H1 (cell line): Measurements from ENCODE around the gene KDF1. TPM values are rescaled to one million over a fixed set of nuclear protein-coding genes. Genes with fewer than 3 reads are reported as not detected.

ENCODE experiments used
- CTCF ChIA-PET: fragments of 300-600 bp; sonication (Branson Sonifier 250); formaldehyde crosslinking; loops from one replicate; lab custom pipeline; 2021; ENCODE audit not compliant: partially characterized antibody; lab: Charles Lee
- POLR2A ChIA-PET: fragments of 300-600 bp; sonication (Branson Sonifier 250); formaldehyde crosslinking; loops from one replicate; lab custom pipeline; 2021; ENCODE audit warnings: inconsistent platforms; ENCODE audit not compliant: partially characterized antibody; lab: Charles Lee
- DNase-seq, 2 experiments: peaks; one replicate each; pipeline versions ENCODE4 v3.0.0 to v3.0.0-alpha.2; 2010 to 2022; ENCODE audit warnings: low spot score in 2 of 2, low read depth in 1 of 2, mixed read lengths in 1 of 2
- FAIRE-seq: peaks from 2 replicates; lab custom pipeline; 2011; peaks lifted over from hg19 to GRCh38; lab: Jason Lieb, UNC
- H2AFZ ChIP-seq: 2 replicates; pipeline ENCODE4 v1.8.1; 2012; ENCODE audit warnings: low read length, inconsistent platforms
- H2AK5ac ChIP-seq: 2 replicates; pipeline ENCODE4 v1.6.1; 2013; ENCODE audit warnings: low read depth, low read length
- H2BK120ac ChIP-seq: replicated peaks from 2 replicates; pipeline ENCODE3; 2013; ENCODE audit warnings: low read depth, low read length, inconsistent platforms
- H2BK12ac ChIP-seq: 2 replicates; pipeline ENCODE4 v1.6.1; 2013; ENCODE audit warnings: low read depth, low read length
- H2BK15ac ChIP-seq: 2 replicates; pipeline ENCODE4 v1.6.1; 2013; ENCODE audit warnings: low read length
- H2BK20ac ChIP-seq: 2 replicates; pipeline ENCODE4 v1.6.1; 2013; ENCODE audit warnings: low read length
- H2BK5ac ChIP-seq: 2 replicates; pipeline ENCODE4 v1.6.1; 2013; ENCODE audit warnings: low read depth, low read length
- H3K14ac ChIP-seq: 2 replicates; pipeline ENCODE4 v1.6.1; 2013; ENCODE audit warnings: inconsistent platforms; ENCODE audit not compliant: insufficient read length
- H3K18ac ChIP-seq: 2 replicates; pipeline ENCODE4 v1.6.1; 2013; ENCODE audit warnings: low read length; ENCODE audit errors: extremely low read depth
- H3K23ac ChIP-seq: 2 replicates; pipeline ENCODE4 v1.6.1; 2013; ENCODE audit warnings: inconsistent platforms; ENCODE audit not compliant: insufficient read length
- H3K23me2 ChIP-seq: 2 replicates; pipeline ENCODE4 v1.6.1; 2013; ENCODE audit warnings: low read depth, low read length
- H3K27ac ChIP-seq: 2 replicates; pipeline ENCODE4 v1.6.1; 2011; ENCODE audit warnings: low read depth, low read length, inconsistent platforms
- H3K27me3 ChIP-seq, 4 experiments: replicated peaks in 1 of 4; 1 replicate in 1 of 4; 2 replicates in 3 of 4; pipeline versions ENCODE4 v1.6.1 to v1.8.1; 2011 to 2013; ENCODE audit warnings: low read length in 3 of 4, mild to moderate bottlenecking in 3 of 4, inconsistent platforms in 2 of 4, mixed read lengths in 2 of 4, moderate library complexity in 1 of 4; ENCODE audit not compliant: control insufficient read depth in 3 of 4, insufficient read depth in 3 of 4; ENCODE audit errors: extremely low read depth in 1 of 4
- H3K36me3 ChIP-seq, 4 experiments: 2 replicates each; pipeline versions ENCODE4 v1.6.1 to v1.8.1; 2011 to 2013; ENCODE audit warnings: mild to moderate bottlenecking in 4 of 4, low read length in 3 of 4, moderate library complexity in 2 of 4, control low read depth in 1 of 4, inconsistent platforms in 1 of 4; ENCODE audit not compliant: insufficient read depth in 4 of 4, control insufficient read depth in 2 of 4
- H3K4ac ChIP-seq: replicated peaks from 2 replicates; pipeline ENCODE3; 2013; ENCODE audit warnings: low read length, low read depth, mixed read lengths, inconsistent platforms; ENCODE audit not compliant: insufficient read length
- H3K4me1 ChIP-seq, 4 experiments: replicated peaks in 1 of 4; 1 replicate in 1 of 4; 2 replicates in 3 of 4; pipeline versions ENCODE4 v1.6.1 to v1.8.1; 2011 to 2013; ENCODE audit warnings: low read length in 3 of 4, inconsistent platforms in 2 of 4, mixed read lengths in 1 of 4; ENCODE audit not compliant: insufficient read depth in 4 of 4, control insufficient read depth in 3 of 4
- H3K4me2 ChIP-seq, 2 experiments: 2 replicates each; pipeline versions ENCODE4 v1.6.1 to v1.8.1; 2011 to 2013; ENCODE audit warnings: low read depth in 2 of 2, low read length in 2 of 2, control low read depth in 1 of 2, inconsistent platforms in 1 of 2, mild to moderate bottlenecking in 1 of 2; ENCODE audit not compliant: insufficient read depth in 1 of 2
- H3K4me3 ChIP-seq, 4 experiments: fragments of 200-600, 300-600 bp in 1 of 4; sonication (generic), shearing (Covaris generic), sonication (Bioruptor Twin) in 1 of 4; 2 replicates each; pipeline versions ENCODE4 v1.5.1 to v1.8.1; 2011 to 2016; ENCODE audit warnings: low read length in 4 of 4, low read depth in 3 of 4, control low read depth in 2 of 4, inconsistent platforms in 2 of 4, mild to moderate bottlenecking in 2 of 4, mixed read lengths in 1 of 4, moderate library complexity in 1 of 4; ENCODE audit not compliant: insufficient read depth in 2 of 4; ENCODE audit errors: extremely low read depth in 1 of 4
- H3K56ac ChIP-seq: replicated peaks from 2 replicates; pipeline ENCODE3; 2013; ENCODE audit warnings: low read depth, mild to moderate bottlenecking, mixed read lengths, low read length, inconsistent platforms; ENCODE audit not compliant: insufficient read length
- H3K79me1 ChIP-seq: 2 replicates; pipeline ENCODE4 v1.6.1; 2013; ENCODE audit warnings: low read depth, low read length, control low read depth
- H3K79me2 ChIP-seq, 2 experiments: 2 replicates each; pipeline versions ENCODE4 v1.6.1 to v1.8.1; 2012 to 2013; ENCODE audit warnings: low read length in 2 of 2, mild to moderate bottlenecking in 2 of 2, inconsistent platforms in 1 of 2; ENCODE audit not compliant: insufficient read depth in 2 of 2, control insufficient read depth in 1 of 2
- H3K9ac ChIP-seq, 4 experiments: replicated peaks in 1 of 4; 1 replicate in 1 of 4; 2 replicates in 3 of 4; pipeline versions ENCODE4 v1.6.1 to v1.8.1; 2011 to 2013; ENCODE audit warnings: low read depth in 3 of 4, low read length in 3 of 4, control low read depth in 2 of 4, mild to moderate bottlenecking in 2 of 4, moderate library complexity in 2 of 4, inconsistent platforms in 1 of 4; ENCODE audit errors: extremely low read depth in 1 of 4
- H3K9me3 ChIP-seq, 2 experiments: 2 replicates each; pipeline versions ENCODE4 v1.6.1 to v1.8.1; 2012 to 2013; ENCODE audit warnings: mild to moderate bottlenecking in 2 of 2, moderate library complexity in 2 of 2, control low read depth in 1 of 2, inconsistent platforms in 1 of 2, low read depth in 1 of 2, low read length in 1 of 2, mixed read lengths in 1 of 2; ENCODE audit not compliant: insufficient read depth in 2 of 2
- H4K20me1 ChIP-seq, 2 experiments: replicated peaks in 1 of 2; 2 replicates each; pipeline versions ENCODE3 to v1.8.1; 2011 to 2013; ENCODE audit warnings: inconsistent platforms in 2 of 2, low read length in 2 of 2, mild to moderate bottlenecking in 1 of 2; ENCODE audit not compliant: insufficient read depth in 2 of 2, control insufficient read depth in 1 of 2
- H4K5ac ChIP-seq: 2 replicates; pipeline ENCODE4 v1.6.1; 2013; ENCODE audit warnings: low read length, low read depth, mixed read lengths, inconsistent platforms; ENCODE audit not compliant: insufficient read length
- H4K8ac ChIP-seq: 2 replicates; pipeline ENCODE4 v1.8.0; 2013; ENCODE audit warnings: mild to moderate bottlenecking, moderate library complexity, low read length, inconsistent platforms; ENCODE audit not compliant: insufficient read depth; ENCODE audit errors: extremely low read depth
- H4K91ac ChIP-seq: replicated peaks from 2 replicates; pipeline ENCODE3; 2013; ENCODE audit warnings: low read length, mixed read lengths, inconsistent platforms; ENCODE audit not compliant: insufficient read length
- GABPA ChIP-seq: IDR thresholded peaks from 2 replicates; pipeline ENCODE4 v1.6.1; 2011; ENCODE audit warnings: mild to moderate bottlenecking, low read length, moderate library complexity, borderline replicate concordance; ENCODE audit not compliant: insufficient read depth
- POLR2AphosphoS5 ChIP-seq: IDR thresholded peaks from 2 replicates; pipeline ENCODE4 v1.6.1; 2011; ENCODE audit warnings: low read depth, low read length
- WGBS, 2 experiments: shearing (Covaris generic) in 1 of 2; methylation state at CpG; one replicate each; pipeline versions ENCODE4 v1.1.6 to v1.1.7; 2013 to 2015; ENCODE audit warnings: low lambda C conversion rate in 2 of 2, mixed read lengths in 2 of 2, inconsistent platforms in 1 of 2, low coverage in 1 of 2, missing lambda C conversion rate in 1 of 2; ENCODE audit not compliant: insufficient replicate concordance in 2 of 2, insufficient coverage in 1 of 2, insufficient read length in 1 of 2; ENCODE audit errors: extremely low coverage in 1 of 2, missing lambda C conversion rate in 1 of 2; 5-methylcytosine and 5-hydroxymethylcytosine counted together
- polyA plus RNA-seq, 7 experiments: library from polyadenylated mRNA; depleted of rRNA in 3 of 7; stranded (reverse) in 5 of 7; unstranded in 2 of 7; fragments of >200 nt in 5 of 7; fragments of 200-250 nt in 2 of 7; gene quantifications; 1 replicate in 5 of 7; 2 replicates in 1 of 7; 4 replicates in 1 of 7; pipeline versions ENCODE4 v1.2.1 to v1.2.3, GENCODE V29; 2011 to 2013; ENCODE audit warnings: missing spikeins in 2 of 7, mixed read lengths in 2 of 7
- total RNA-seq: library from RNA; stranded (reverse); fragmentation: NEBNext Ultra II Directional; extraction: Animal tissue kit (Norgen Biotek cat#: 25700); gene quantifications from 2 replicates; pipeline ENCODE4 v1.2.1, GENCODE V29; 2021

The KDF1 gene
- total and polyA plus RNA-seq, 2 of the 8 experiments (the other 6 are each of a cell fraction or from before 2014, with no cell fraction given): 16.9 to 37.5 TPM

GRCh38 chr1:26938004-26938658 is 22.1 kb downstream of the KDF1 start:
- no peak overlapping the region for H2BK5ac ChIP-seq
- ChIA-PET CTCF (interaction anchor here (0.8 to 1.1 kb wide), 6 partner anchors 13 to 106 kb away, joined by 3 to 4 read pairs (median 3); no protein-coding TSS in a partner anchor), POLR2A (interaction anchor here (1.0 to 2.8 kb wide), 7 partner anchors 8 to 48 kb away, joined by 3 to 26 read pairs (median 4); partner anchors contain the start of genes GPATCH3, GPN2 and KDF1)
- no peak overlapping the region for H2BK15ac ChIP-seq
- H2AK5ac ChIP-seq: no peak overlapping the region
- no peaks in the 10 kb centered on the region for H3K9me3 ChIP-seq
- no peak overlapping the region for H3K56ac ChIP-seq
- peaks cover 8% of the 10 kb centered on the region; the same call in 1 of the 2 replicates for H3K79me1 ChIP-seq
- no peaks in the 10 kb centered on the region for H3K27me3 ChIP-seq
- H2BK20ac ChIP-seq: no peak overlapping the region
- WGBS, 2 experiments: 91% methylated on average over 4 of the region's 4 CpGs; no CpG with 5 or more reads in 1 of the 2 experiments
- H4K91ac ChIP-seq: no peak overlapping the region
- no peak overlapping the region for H3K14ac ChIP-seq
- H4K20me1 ChIP-seq: peaks cover 8 to 19% of the 10 kb centered on the region in 2 experiments
- H3K4ac ChIP-seq: no peak overlapping the region
- no peak overlapping the region for H2BK120ac ChIP-seq
- peaks cover 0 to 3% (median 0%) of the 10 kb centered on the region in 4 experiments; a peak in 1 of 7 replicates for H3K4me1 ChIP-seq
- TF ChIP-seq GABPA (no peak), POLR2AphosphoS5 (peak; percentile 25; the same call in 1 of the 2 replicates)
- TF ChIP-seq, all 59 proteins: peak for 1
- Histone ChIP-seq H3K23ac (no peak overlapping the region), H4K8ac (no peak overlapping the region), H3K36me3 (peaks cover 14 to 55% (median 31%) of the 10 kb centered on the region in 4 experiments), H2BK12ac (no peak overlapping the region), H3K4me2 (no peak overlapping the region), H3K4me3 (no peak overlapping the region), H2AFZ (no peak overlapping the region), H3K18ac (no peak overlapping the region), H3K79me2 (peaks cover 0 to 24% of the 10 kb centered on the region in 2 experiments; a peak in 2 of 4 replicates), H3K27ac (no peak overlapping the region; the same call in 1 of the 2 replicates), H4K5ac (no peak overlapping the region), H3K9ac (no peak overlapping the region), H3K23me2 (no peaks in the 10 kb centered on the region)
- FAIRE-seq (no peak), DNase-seq (no peak)
